AG10803 (cell line): Measurements from ENCODE around the gene CD99.
A peak's percentile ranks its signal among the peaks of the same experiment; 100 is the strongest.
"Not testable (repeated sequence)": the region's sequence is repeated elsewhere in the genome, so short reads cannot be mapped to it uniquely, and the experiment has no call there.

Experiments used
- DNase-seq: peaks from one replicate; pipeline ENCODE4 v3.0.0; 2010; ENCODE audit warnings: low read depth
- H3K4me3 ChIP-seq: 2 replicates; pipeline ENCODE4 v1.5.1; 2011; ENCODE audit warnings: mild to moderate bottlenecking, low read length, control low read depth
- CTCF ChIP-seq: conservative IDR thresholded peaks from 2 replicates; pipeline ENCODE4 v1.5.1; 2011; ENCODE audit warnings: mild to moderate bottlenecking, low read length, control low read depth, inconsistent platforms

The CD99 gene

GRCh38 chrX:2732076-2732475 lies 41.0 kb downstream of the CD99 start:
- H3K4me3 ChIP-seq: no peak overlapping the region
- no peak for DNase-seq
- TF ChIP-seq CTCF: no peak

GRCh38 chrX:2732649-2733048 lies 41.6 kb downstream of the CD99 start:
- H3K4me3 ChIP-seq: no peak overlapping the region
- no peak for DNase-seq
- TF ChIP-seq CTCF: no peak

- H3K4me3 ChIP-seq: no peak overlapping the region
- no peak for TF ChIP-seq CTCF
- no peak for DNase-seq
These were observed 42.2 kb downstream of the CD99 start for GRCh38 chrX:2733286-2733685.

GRCh38 chrX:2735270-2735669 lies 44.2 kb downstream of the CD99 start:
- DNase-seq: no peak
- H3K4me3 ChIP-seq: no peak overlapping the region
- TF ChIP-seq CTCF: no peak

GRCh38 chrX:2740672-2741071 lies 49.6 kb downstream of the CD99 start:
- no peak for TF ChIP-seq CTCF
- DNase-seq: no peak

GRCh38 chrX:2741386-2741785 lies 50.3 kb downstream of the CD99 start:
- DNase-seq: no peak
- H3K4me3 ChIP-seq: no peak overlapping the region
- no peak for TF ChIP-seq CTCF

More at GRCh38 chrX:2740672-2741071, 49.6 kb downstream of the CD99 start:
- H3K4me3 ChIP-seq: no peak overlapping the region

GRCh38 chrX:2746250-2746649 lies 55.2 kb downstream of the CD99 start:
- not testable (repeated sequence) for DNase-seq, H3K4me3 ChIP-seq

GRCh38 chrX:2748171-2748814 lies 57.2 kb downstream of the CD99 start:
- peak; percentile 60 for DNase-seq
- no peak for TF ChIP-seq CTCF
- H3K4me3 ChIP-seq: no peak overlapping the region
